HG03439 (cell line): ENCODE results near the gene APMAP.
A peak's percentile ranks its signal among the peaks of the same experiment; 100 is the strongest.

Source experiments
- ATAC-seq: cut with Tn5 transposase; IDR thresholded peaks from one replicate; pipeline ENCODE4 v1.9.1; 2021; ENCODE audit warnings: mild to moderate bottlenecking, moderate library complexity; ENCODE audit not compliant: unreplicated experiment

The APMAP gene, protein sequence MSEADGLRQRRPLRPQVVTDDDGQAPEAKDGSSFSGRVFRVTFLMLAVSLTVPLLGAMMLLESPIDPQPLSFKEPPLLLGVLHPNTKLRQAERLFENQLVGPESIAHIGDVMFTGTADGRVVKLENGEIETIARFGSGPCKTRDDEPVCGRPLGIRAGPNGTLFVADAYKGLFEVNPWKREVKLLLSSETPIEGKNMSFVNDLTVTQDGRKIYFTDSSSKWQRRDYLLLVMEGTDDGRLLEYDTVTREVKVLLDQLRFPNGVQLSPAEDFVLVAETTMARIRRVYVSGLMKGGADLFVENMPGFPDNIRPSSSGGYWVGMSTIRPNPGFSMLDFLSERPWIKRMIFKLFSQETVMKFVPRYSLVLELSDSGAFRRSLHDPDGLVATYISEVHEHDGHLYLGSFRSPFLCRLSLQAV

DNA sequence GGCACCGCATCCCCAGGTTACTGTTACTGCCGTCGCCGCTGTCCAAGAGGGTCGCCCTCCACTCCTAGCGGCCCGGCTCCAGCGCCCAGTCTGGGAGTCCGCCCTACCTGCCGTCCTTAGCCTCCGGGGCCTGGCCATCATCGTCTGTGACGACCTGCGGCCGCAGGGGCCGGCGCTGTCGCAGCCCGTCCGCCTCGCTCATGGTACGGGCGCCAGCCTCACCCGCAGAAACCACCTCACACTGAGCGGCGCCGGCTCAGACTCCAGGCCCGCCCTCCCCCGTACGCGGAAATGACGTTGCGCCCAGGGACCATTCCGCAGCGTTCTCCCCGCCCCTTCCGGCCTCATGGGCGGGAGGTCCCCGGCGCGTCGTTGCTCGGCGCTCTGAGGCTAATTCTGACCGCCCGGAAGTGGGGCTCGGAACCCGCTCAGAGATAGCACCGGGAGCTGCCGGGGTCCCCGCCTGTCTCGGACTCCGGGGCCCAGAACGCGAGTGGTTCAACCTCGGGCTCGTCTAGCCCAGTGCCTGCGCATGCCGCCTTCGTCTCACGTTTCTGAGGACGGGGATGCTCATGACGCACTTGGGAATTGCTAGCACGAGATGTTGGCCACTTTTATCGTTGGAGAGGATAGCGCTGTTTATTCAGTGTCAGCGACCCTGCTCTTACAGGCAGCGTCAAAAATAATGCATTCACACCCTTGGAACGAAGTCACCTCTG lies at the start of gene APMAP:
TSS of gene APMAP (minus strand) at position 265 of the 719 bp plus-strand sequence. CDS start at position 202, 63 bp downstream.
- ATAC-seq, result peak; percentile 96

DNA sequence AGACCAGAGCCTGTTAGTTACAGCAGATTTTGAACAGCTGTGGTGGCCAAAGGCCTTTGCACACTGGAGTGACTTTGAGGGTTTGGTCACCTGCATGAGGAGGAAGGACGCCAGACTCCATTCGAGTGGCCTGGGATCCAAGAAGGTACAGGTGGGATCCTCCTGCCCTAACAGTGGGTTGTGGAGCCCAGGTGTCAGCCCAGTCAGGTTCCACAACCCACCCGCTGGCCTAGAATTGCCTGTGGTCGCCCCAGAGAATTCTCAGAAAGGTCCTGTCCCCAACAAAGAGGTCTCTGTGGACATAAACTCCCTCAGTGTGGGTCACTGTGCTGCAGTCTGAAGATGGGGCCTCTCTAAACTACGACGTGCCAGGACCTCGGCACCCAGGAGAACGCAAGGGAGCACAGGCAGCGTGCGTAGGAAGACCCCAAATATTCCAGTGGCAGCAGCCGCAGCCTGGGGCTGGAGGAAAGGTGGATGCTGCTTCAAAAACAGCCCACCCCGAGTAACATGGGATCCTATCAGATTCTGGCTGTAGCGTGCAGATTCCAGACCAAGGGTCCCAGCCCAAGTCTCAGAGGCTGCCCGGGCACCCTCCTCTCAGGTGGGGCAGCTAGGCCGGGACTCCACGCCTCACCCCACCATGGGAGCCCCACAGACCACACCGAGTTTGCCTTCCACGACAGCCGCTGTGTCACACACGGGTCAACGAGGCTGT lies 49.4 kb upstream of the APMAP start:
- ATAC-seq, result no peak

DNA sequence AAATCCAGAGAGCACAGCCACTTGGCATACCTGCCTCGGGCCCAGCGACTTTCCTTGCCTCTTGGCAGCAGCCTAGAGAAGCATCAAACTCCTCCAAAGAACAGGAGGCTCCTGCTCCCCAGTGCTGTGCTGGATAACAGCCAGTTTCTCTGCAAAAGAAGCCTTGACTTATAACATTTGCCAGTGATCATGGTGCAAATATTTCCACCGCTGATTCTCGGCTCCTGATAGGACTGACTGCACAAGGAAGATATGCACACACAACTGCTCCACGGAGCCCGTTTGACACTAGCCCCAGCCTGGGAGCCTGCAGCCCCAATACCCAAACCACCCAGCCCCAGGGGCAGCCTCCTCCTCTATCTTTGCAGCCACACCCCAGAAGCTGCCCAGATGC lies 47.9 kb upstream of the APMAP start:
- no peak for ATAC-seq

DNA sequence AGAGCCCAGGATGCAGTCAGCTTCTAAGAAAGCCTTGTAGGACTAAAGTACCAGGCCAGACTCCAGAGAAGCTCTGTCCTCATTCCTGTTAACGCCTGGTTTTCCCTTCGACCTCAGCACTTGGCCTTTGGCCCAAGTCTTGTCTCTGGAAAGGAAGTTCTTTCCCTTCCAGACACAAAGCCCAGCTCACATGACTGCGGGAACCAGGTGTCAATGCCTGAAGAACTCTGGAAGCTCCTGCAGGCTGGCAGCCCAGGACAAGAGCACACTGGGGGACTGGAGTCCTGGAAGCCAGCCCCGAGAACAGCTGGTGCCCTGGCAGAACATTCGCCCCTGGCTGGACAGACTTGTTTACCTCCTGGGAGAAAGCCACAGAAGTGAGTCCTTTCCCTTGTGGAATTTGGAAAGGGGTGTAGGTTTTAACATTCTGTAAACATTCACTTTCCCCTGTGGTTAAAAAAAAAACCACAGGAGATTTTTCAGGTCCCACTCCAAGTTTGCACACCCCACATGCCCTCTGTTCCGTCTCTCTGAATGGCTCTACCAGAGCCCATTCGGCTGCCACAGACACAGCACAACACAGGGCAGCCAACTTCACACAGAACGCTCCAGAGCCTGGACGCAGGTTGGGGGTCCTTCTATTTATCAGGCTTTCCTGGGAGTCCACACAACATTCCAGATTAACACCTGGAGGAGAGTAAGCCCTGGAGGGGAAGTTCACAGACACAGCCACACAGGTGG lies 47.3 kb upstream of the APMAP start:
- ATAC-seq, result no peak

DNA sequence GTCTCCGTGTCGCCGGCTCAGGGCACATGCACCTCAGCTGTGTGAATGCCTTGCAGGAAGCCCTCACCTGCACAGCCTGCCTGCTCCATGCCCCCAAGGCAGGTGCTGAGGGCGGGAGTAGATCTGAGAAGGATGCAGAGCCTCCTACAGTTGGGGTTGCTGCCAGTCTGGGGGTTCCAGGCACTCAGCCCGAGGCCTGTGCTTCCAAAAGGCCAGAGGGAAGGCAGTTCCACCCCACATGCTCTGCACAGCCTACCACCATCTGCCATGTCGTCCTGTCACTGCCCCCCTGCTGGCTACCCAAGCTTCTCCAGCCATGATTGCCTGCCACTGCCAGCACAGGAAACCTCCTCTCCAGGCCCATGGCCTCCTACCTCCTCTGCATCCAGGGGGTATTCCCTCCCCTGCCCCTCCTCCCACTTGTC lies 46.1 kb upstream of the APMAP start:
- ATAC-seq, result no peak

DNA sequence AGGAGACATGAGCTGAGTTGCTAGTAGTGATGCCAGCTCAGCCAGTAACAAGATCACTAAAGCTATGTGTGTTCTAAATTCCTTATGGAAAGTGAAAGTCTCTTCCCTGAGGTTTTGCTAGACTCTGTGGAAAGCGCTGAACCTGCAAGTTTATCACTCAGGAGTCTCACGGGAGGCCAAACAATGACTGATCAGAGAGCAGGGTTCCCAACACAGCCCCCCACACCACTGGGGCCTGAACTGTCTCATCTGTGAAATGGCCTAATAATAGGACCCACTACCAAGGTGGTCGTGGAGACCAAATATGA lies 45.5 kb upstream of the APMAP start:
- no peak for ATAC-seq

DNA sequence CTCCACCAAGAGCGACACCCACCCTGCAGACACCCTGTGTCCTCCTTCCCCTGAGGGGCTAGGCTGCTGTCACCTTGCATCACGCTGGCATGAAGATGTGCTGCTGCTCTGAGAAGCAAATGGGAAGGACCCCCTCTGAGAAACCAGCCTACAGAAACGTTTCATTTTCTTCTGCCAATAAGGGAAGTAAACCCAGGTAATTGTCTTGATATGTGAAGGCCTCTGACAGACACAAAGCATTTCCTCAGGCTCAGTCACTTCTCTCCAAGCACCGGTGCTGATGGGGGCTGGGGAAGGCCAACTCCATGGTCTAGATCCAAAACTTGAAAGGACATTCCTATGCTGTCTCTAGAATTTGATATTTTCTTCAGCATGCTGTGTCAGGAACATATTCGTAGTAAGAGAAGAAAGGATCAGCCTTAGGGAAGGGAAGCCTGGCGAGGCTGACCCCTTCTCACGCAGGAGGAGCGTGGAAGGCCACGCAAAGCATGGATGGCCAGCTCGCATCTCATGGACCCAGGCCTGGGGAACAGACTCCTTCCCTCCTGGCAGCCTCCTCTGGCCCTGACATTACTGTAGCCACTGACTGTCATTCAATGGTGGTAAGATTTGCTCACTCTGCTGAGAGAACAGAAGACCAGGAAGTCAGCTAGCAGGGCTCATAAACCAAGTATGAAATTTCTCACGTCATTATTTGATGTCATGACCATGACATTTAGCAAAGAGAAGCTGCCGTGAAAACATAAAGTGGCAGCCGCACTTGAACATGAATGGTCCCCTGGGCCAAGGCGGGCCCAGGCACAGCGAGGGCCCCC lies 44.9 kb upstream of the APMAP start:
- no peak for ATAC-seq

DNA sequence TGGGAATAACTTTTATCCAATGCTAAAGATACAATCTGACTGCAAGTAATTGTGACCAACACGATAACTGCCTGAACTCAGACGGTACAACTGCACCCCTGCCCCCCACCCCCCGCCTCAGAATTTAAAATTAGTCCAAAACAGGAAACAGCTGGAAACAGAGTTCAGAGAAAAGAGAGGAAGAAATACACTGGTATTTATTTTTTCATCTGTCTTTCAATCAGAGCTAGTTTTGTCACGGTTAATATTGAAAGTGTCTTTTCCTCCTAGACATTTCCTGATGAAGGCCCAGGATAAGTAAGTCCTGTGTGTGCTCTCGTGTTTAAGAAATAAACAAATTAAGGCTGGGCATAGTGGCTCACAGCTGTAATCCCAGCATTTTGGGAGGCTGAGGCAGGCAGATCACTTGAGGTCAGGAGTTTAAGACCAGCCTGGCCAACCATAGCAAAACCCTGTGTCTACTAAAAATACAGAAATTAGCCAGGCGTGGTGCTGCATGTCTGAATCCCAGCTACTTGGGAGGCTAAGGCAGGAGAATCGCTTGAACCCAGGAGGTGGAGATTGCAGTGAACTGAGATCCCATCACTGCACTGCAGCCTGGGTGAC lies 43.9 kb upstream of the APMAP start:
- no peak for ATAC-seq

DNA sequence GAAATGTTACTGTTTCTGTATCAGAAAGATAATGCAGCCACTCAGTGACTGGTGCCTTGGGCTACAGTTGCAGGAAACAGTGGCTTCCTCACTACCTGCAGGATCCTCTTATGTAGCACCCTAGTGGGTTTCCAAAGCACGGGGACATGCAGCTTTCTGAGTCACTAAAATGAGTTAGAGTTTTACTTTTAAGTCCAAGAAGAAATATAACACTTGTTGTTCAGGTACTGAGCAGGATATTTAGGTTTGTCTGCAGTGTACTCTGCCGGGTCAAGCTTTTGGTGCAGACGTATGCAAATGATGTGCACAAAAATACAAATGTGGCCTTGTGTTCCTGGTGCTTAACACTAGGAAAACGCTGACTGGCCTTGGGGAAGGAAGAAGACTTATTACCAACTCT lies 43.4 kb upstream of the APMAP start:
- no peak for ATAC-seq

DNA sequence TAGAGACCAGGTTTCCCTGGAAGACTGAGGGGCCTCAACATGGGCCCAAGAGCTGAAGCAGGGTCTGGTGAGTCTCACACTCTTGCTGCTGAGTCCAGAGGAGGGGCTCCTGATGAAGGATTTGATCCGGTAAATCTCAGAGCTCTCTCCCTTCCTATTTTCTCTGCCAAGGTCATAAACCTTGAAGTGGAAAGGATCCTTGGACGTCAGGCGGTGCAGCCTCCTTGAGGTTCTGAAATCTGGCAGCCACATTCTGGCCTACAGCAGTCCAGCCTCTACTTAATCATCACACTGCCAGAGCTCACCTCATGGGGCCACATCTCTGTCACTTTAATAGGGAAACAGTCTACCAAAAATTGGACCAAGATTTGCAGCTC lies 41.4 kb upstream of the APMAP start:
- ATAC-seq, result no peak

DNA sequence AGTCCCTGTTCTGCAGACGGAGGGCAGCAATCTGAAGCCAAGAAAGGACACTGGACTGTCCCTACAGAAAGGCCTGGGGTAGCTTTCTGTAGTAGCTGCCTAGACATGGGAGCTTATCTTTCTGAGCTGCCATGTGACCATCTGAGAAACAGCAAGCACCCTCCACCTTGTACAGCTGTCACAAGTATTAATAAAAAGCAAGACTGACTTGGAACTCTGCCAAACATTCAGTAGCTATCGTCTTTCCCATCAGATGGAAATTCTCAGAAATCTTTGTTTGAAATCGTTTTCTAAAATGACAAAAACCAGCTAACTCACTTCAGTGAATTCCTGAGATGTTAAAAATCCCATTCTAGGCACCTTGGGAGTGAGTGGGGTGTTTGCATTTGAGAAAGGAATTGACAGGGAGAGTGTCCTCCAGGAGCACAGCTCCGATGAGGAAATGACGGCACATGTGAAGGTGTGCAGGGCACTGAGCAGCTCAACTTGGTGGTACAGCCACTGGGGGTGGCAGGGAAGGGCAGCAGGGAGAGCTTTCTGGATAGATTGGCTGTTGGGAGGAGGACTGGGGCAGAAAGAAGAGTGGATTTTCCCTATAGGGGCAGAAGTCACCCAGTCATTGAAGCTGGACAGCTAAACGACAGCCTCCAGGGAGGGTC lies 40.8 kb upstream of the APMAP start:
- ATAC-seq, result no peak

DNA sequence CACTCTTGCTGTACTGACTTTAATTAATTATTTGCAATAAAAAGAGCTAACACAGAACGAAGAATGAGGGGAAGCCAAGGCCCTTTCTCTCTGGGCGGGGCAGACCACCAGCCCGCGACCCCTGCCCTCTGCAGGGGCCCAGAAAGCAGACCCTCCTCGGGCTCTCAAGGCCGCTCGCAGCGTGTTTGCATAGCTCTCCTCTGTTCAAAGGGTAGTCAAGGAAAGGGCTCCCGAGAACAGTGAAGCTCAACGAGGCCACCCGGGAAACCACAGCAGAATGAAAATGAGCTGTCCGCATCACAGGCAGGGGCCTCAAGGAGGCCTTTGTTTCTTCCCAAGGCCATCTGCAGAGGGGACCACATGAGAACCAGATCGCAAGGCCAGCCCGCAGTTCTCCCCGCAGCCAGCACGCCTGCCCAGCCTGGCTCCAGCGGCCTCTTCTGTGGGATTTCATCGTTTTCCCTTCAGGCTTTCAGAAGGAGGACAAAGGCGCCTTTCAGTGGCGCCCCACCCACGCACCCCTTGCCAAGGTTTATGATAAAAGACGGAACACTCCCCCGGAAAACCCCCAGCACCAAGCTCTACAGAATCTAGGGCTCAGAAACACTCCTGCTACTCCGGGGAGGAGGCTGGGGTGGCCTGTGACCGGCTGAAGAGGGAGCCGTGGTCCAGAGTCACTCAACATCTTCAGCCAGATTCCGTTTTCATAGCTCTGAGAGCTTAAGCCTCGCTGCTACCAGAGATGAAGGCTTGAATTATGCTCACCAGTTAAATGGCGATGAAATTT lies 40.1 kb upstream of the APMAP start:
- ATAC-seq, result no peak

DNA sequence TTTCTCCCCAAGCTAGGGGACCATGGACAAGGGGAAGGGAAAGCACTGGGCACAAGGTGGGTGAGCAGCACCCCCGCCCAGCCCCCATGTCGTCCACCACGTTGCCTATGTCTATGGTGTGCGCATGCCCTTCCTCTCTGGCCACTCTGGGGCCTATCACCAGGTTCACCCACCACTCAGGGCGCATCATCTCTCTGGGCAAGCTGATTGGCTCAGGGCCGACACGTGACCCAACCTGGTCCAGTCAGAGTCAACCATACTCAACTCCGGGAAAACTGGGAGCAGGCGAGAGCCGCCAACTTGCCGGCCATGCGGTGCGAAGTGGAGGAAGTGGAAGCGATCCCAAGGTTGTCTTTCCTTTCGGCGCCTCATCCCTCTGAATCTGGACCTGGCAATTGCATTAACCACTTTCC lies 39.5 kb upstream of the APMAP start:
- ATAC-seq, result no peak

DNA sequence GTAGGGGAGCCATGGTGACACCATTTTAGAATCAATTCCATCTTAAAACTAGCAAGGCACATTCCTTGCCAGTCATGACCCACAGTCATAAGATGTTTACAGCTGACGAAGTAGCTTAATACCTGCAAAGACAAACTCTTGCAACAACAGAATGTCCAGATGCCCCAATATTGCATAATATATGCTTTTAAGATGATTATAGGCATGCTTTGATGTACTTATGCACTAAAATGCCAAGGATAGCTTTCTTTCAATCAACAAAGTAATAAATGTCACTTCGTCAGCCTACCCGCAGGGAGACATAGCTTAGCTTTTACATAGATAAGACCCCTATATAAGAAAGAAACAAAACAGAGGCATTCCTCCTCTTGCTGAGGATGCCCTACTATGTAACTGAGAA lies 38.7 kb upstream of the APMAP start:
- no peak for ATAC-seq

DNA sequence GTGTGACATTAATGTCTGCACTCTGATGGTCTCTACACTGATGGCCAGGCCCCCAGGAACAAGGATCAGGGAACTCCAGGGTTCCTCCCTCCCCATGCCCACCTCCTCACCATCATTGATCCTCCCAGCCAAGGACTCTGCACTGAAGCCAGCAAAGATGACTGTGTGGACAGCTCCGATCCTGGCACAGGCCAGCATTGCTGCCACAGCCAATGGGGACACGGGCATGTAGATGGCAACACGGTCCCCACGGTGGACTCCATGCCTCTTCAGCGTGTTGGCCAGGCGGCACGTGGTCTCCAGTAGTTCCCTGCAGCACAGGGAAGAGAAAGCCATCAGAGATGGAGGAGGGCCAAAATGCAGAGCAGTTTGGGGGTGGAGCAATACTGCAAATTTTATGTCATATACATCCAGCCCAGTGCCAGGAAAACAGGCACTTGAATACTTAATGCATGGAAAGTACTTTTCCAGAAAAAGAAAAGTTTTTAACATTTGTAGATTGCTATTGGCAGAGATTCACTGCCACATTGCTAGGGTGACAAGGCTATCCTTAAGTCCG lies 38.2 kb upstream of the APMAP start:
- no peak for ATAC-seq

DNA sequence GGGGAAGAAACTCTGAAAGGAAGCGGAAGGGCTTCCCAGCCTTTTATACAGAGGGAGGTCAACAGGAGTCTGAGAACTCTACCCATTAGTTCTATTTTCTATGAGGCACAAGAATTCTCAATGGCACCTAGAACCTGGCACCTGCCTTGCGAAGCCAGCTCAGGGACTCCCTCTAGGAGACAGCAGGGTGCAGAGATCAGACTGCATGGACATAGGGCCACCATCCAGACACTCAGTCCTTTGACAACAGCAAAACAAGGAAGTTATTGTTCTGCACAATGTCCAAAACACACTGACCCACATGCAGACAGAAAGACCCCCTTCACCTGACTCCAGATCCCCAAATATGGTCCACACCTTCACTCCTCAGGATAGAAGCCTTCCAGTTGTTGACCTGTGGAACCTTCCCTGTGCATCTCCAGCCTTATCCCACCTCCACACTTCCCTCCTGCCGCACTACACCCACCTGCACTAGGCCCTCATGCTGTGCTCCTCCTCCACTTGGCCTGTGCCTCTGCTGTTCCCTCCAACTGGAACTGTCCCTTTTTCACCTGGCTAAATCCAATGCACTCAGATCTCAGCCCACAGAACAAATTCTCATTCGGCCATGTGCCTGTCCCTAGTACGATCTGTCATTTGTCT lies 37.6 kb upstream of the APMAP start:
- ATAC-seq, result no peak

DNA sequence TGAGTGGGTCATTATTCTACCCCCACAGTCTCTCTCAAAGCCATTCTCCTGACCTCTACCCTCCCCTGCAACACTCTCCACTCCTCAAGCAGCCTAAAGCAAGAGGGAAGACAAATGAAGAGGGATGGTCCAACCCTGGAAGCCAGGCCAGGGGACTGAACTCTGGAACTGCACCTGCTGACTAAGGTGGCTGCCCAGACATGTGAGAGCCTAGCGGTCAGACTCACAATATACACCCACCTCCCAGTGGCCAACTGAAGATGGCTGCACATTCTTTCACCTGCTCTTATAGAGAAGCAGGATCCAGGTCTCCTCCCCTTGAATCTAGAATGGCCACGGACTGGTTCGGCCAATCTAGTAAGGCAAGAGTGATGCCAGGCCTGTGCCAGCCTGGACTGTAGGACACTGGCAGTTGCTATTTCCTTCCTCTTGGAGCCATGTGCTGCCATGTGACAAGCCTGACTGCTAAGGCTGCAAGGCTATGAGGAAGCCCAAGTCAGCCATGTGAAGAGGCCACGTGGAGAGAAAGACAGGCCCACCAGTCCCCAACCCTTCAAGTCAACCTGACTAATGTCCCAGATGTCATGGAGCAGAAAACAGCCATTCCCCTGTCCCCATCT lies 33.5 kb upstream of the APMAP start:
- ATAC-seq, result no peak
